Nephron progenitor cell (in vitro differentiated cells): ENCODE data around the gene SCYGR4.
"Not testable (repeated sequence)": the region's sequence is repeated elsewhere in the genome, so short reads cannot be mapped to it uniquely, and the experiment has no call there.

ENCODE experiments used
- DNase-seq: peaks from one replicate; pipeline ENCODE4 v3.0.0; 2021
- H3K27ac Mint-ChIP-seq: 2 replicates; pipeline ENCODE4 v1.8.0; 2021; ENCODE audit warnings: mild to moderate bottlenecking, moderate library complexity, mixed read lengths
- H3K27me3 Mint-ChIP-seq: 2 replicates; pipeline ENCODE4 v1.8.0; 2021; ENCODE audit warnings: mild to moderate bottlenecking, low read depth, mixed read lengths; ENCODE audit not compliant: poor library complexity
- H3K36me3 Mint-ChIP-seq: 2 replicates; pipeline ENCODE4 v1.8.0; 2021; ENCODE audit warnings: low read depth, mixed read lengths
- H3K4me1 Mint-ChIP-seq: 2 replicates; pipeline ENCODE4 v1.8.0; 2021; ENCODE audit warnings: mixed read lengths
- H3K4me3 Mint-ChIP-seq: 2 replicates; pipeline ENCODE4 v1.8.0; 2021; ENCODE audit warnings: mild to moderate bottlenecking, moderate library complexity, mixed read lengths
- H3K9me3 Mint-ChIP-seq: 2 replicates; pipeline ENCODE4 v1.8.0; 2021; ENCODE audit warnings: mild to moderate bottlenecking, moderate library complexity, mixed read lengths
- TF ChIP-seq, protein P1 (sequence below): fragments of 200-600 bp; sonication (generic); IDR thresholded peaks from 2 replicates; pipeline ENCODE4 v1.5.0; 2021; ENCODE audit warnings: antibody characterized with exemption

The SCYGR4 gene

DNA sequence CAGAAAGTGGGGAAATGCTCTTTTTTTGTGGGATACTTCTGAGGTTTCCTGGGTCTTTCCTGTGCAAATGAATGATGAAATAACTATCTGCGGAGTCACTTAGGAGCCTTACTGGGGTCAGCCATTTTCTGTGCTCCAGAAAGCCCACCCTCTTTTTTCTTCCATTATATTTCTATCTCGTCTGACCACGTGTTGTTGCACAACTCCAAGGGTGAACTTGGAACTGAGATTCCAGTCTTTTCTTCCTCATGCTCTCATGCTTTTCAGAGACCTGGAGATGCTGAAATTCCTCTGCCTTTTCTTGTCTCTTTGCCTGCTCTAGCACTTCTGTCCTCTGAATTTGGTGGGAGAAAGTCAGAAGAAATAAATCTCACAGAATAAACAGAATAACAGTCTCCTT is 44.5 kb downstream of the SCYGR4 start:
- Mint-ChIP-seq H3K9me3 (no peaks in the 10 kb centered on the region), H3K27me3 (peaks cover 3% of the 10 kb centered on the region), H3K36me3 (no peaks in the 10 kb centered on the region), H3K4me3 (no peak overlapping the region), H3K27ac (no peak overlapping the region), H3K4me1 (peaks cover 12% of the 10 kb centered on the region)
- no peak for DNase-seq
- TF ChIP-seq, protein P1, sequence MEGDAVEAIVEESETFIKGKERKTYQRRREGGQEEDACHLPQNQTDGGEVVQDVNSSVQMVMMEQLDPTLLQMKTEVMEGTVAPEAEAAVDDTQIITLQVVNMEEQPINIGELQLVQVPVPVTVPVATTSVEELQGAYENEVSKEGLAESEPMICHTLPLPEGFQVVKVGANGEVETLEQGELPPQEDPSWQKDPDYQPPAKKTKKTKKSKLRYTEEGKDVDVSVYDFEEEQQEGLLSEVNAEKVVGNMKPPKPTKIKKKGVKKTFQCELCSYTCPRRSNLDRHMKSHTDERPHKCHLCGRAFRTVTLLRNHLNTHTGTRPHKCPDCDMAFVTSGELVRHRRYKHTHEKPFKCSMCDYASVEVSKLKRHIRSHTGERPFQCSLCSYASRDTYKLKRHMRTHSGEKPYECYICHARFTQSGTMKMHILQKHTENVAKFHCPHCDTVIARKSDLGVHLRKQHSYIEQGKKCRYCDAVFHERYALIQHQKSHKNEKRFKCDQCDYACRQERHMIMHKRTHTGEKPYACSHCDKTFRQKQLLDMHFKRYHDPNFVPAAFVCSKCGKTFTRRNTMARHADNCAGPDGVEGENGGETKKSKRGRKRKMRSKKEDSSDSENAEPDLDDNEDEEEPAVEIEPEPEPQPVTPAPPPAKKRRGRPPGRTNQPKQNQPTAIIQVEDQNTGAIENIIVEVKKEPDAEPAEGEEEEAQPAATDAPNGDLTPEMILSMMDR, result no peak

DNA sequence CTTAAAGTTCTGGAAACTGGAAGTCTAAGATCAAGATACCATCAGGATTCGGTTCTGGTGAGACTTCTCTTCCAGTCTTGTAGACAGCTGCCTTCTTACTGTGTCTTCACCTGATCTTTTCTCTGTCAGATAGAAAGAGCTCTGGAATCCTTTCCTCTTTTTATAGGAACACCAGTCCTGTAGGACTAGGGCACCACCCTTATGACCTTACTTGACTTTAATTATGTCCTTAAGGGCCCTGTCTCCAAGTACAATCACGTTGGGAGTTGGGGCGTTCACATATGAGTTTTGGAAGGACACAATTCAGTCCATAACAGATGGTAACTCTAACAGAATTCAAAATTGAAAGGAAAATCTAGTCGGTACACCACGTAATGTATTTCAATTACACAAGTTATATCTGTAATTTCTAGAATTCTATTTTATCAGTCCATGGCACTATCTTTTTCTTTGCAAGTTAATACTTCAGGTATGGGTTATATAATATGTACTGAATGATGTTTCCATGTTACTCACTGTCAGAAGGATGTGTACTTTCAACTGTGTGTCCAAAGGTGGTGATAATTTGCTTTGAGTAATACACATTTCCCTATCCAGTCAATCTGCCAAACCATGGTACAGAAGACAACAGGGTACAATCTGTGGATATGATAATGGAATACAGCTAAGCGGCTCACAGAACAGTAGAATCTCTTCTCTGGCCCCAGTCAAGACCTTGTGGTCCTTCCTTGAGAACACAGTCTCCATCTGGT is 48.1 kb downstream of the SCYGR4 start:
- H3K4me1 Mint-ChIP-seq, result peaks cover 12% of the 10 kb centered on the region
- H3K36me3 Mint-ChIP-seq, result no peaks in the 10 kb centered on the region
- H3K27ac Mint-ChIP-seq, result no peak overlapping the region
- no peak for DNase-seq
- H3K27me3 Mint-ChIP-seq, result no peaks in the 10 kb centered on the region
- TF ChIP-seq, protein P1, result no peak
- no peaks in the 10 kb centered on the region for H3K9me3 Mint-ChIP-seq
- H3K4me3 Mint-ChIP-seq, result no peak overlapping the region

DNA sequence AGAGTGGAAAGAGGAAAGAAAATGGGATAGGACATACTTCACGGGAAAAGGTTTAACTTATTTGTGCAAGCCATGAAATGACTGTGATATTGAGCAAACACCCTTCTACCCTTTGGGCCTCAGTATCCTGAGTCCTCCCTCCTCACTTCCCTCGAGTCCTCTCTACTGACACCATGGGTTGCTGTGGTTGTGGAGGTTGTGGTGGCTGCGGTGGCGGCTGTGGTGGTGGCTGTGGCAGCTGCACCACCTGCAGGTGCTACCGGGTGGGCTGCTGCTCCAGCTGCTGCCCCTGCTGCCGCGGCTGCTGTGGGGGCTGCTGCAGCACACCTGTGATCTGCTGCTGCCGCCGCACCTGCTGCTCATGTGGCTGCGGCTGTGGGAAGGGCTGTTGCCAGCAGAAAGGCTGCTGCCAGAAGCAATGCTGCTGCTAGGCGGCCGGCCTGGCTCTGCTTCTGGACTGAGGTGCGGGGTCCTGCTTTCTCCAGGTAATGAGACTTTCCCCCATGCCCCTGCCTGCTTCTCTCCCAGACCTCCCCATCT is 49.4 kb downstream of the SCYGR4 start, which contains the start of gene SCYGR5:
Gene SCYGR5, plus strand, starts transcription at position 174 of the 540 bp plus-strand sequence. Its CDS starts 0 bp downstream, at position 174.
- not testable (repeated sequence) for H3K27ac Mint-ChIP-seq, H3K4me1 Mint-ChIP-seq, H3K4me3 Mint-ChIP-seq, H3K36me3 Mint-ChIP-seq, DNase-seq, H3K27me3 Mint-ChIP-seq, H3K9me3 Mint-ChIP-seq
